Thoracic aorta (tissue), 2 donors: ENCODE data around the gene DOLPP1. TPM values are rescaled to one million over a fixed set of nuclear protein-coding genes. Genes with fewer than 3 reads are reported as not detected.
A peak's percentile ranks its signal among the peaks of the same experiment; 100 is the strongest.
"Not testable (repeated sequence)": the region's sequence is repeated elsewhere in the genome, so short reads cannot be mapped to it uniquely, and the experiment has no call there.

Experiments used
- ATAC-seq: fragments of 150-250 bp; one replicate; pipeline ENCODE4 v1.8.0; 2017; ENCODE audit warnings: low read depth; ENCODE audit not compliant: insufficient number of reproducible peaks, low FRiP score
- DNase-seq: peaks from one replicate; pipeline ENCODE4 v3.0.0-alpha.2; 2020; ENCODE audit warnings: low spot score
- H3K27ac ChIP-seq, 2 donors: fragments of 200-600 bp; sonication (generic); 1 replicate in 1 of 2; 2 replicates in 1 of 2; pipeline ENCODE4 v1.5.1; 2016; ENCODE audit warnings: mild to moderate bottlenecking in 2 of 2, moderate library complexity in 2 of 2
- H3K27me3 ChIP-seq: fragments of 200-600 bp; sonication (generic); replicated peaks from 2 replicates; pipeline ENCODE4 v1.6.0; 2016; ENCODE audit warnings: mild to moderate bottlenecking; ENCODE audit not compliant: insufficient read depth
- H3K36me3 ChIP-seq: fragments of 200-600 bp; sonication (generic); one replicate; pipeline ENCODE4 v1.5.1; 2016
- H3K4me1 ChIP-seq, 2 donors: fragments of 200-600 bp; sonication (generic); 1 replicate in 1 of 2; 2 replicates in 1 of 2; pipeline versions ENCODE4 v1.5.1 to v1.6.0; 2016; ENCODE audit warnings: low read depth in 2 of 2, mild to moderate bottlenecking in 1 of 2; ENCODE audit not compliant: control insufficient read depth in 1 of 2
- H3K4me3 ChIP-seq: fragments of 200-600 bp; sonication (generic); 2 replicates; pipeline ENCODE4 v1.5.1; 2016; ENCODE audit warnings: mild to moderate bottlenecking
- H3K9me3 ChIP-seq: fragments of 200-600 bp; sonication (generic); 2 replicates; pipeline ENCODE4 v1.5.1; 2016
- total RNA-seq, 2 donors: library from RNA; depleted of rRNA; stranded (reverse); fragments of >200 nt; gene quantifications; one replicate each; pipeline versions ENCODE4 v1.1.0 to v1.2.3, GENCODE V29; 2016
- TF ChIP-seq, protein P1 (sequence below): fragments of 200-600 bp; sonication (generic); IDR thresholded peaks from one replicate; pipeline ENCODE4 v1.5.1; 2019; ENCODE audit warnings: antibody characterized with exemption

DOLPP1 gene, protein sequence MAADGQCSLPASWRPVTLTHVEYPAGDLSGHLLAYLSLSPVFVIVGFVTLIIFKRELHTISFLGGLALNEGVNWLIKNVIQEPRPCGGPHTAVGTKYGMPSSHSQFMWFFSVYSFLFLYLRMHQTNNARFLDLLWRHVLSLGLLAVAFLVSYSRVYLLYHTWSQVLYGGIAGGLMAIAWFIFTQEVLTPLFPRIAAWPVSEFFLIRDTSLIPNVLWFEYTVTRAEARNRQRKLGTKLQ
- total RNA-seq, result 1 to 10 TPM; 3.4 to 9.7 TPM

DNA sequence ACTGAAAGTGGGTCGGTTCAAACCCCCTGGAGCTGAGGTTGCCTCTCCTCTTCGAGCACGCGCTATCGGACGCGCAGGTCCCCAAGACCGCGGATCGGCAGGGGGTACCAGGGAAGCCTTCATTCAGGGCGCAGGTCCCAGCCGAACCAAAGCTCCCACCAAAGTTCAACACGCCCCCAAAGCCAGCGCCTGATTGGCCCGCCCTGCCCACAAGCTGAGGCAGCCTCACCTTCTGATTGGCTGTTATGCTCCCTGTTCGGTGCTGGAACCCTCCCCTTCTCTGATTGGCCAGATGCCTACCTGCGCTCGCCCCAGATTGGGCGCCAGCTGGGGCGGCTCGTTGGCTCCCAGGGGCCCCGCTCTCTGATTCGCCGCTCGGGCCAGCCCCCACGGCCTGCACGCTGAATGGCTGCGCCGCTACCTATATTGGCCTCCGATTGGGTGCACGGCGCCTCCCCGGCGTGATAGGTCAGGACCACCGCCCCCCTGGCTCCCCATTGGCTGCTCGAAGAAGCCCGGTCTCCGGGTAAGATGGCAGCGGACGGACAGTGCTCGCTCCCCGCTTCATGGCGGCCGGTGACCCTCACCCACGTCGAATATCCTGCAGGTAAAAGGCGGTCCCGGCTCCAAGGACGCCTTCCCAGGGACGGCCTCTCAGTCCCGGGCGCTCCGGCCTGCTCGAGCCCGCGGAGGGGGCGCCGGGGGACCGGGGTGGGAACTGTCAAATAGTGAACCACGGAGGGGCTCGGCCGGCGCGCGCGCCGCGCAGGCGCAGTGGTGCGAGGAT is at the start of gene DOLPP1:
Gene DOLPP1, plus strand, starts transcription at position 511 of the 787 bp plus-strand sequence. Its CDS starts 21 bp downstream, at position 532.
- ATAC-seq (peak; percentile 94), DNase-seq (peak; percentile 98)
- TF ChIP-seq, protein P1, sequence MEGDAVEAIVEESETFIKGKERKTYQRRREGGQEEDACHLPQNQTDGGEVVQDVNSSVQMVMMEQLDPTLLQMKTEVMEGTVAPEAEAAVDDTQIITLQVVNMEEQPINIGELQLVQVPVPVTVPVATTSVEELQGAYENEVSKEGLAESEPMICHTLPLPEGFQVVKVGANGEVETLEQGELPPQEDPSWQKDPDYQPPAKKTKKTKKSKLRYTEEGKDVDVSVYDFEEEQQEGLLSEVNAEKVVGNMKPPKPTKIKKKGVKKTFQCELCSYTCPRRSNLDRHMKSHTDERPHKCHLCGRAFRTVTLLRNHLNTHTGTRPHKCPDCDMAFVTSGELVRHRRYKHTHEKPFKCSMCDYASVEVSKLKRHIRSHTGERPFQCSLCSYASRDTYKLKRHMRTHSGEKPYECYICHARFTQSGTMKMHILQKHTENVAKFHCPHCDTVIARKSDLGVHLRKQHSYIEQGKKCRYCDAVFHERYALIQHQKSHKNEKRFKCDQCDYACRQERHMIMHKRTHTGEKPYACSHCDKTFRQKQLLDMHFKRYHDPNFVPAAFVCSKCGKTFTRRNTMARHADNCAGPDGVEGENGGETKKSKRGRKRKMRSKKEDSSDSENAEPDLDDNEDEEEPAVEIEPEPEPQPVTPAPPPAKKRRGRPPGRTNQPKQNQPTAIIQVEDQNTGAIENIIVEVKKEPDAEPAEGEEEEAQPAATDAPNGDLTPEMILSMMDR, result no peak

DNA sequence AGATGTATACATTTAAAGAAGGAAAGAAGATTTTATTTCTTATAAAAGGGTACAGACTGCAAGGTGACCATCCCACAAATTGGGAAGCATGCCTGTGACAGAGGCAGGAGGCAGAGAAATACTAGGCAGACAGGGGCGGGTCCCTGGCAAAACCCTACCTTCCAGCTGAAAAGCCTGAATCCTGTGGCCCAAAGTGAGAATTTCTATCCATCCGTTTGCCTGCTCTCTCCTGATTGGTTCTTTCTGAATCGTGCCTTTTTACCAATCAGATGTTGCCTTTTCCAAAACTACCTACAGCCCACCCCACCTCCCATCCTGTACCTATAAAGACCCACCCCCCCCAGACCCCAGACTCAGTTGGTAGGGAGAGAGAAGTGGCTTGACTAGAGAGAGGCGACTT is 49.4 kb upstream of the DOLPP1 start:
- TF ChIP-seq, protein P1, result no peak
- Histone ChIP-seq H3K27me3 (no peaks in the 10 kb centered on the region), H3K27ac (no peak overlapping the region), H3K4me3 (no peak overlapping the region), H3K9me3 (no peaks in the 10 kb centered on the region), H3K4me1 (peaks cover 12 to 21% of the 10 kb centered on the region in 2 donors), H3K36me3 (no peaks in the 10 kb centered on the region)
- ATAC-seq (no peak), DNase-seq (no peak)

More for the DNA sequence above, at the start of gene DOLPP1:
- Histone ChIP-seq H3K4me3 (peak within 1 kb of the TSS; percentile 100), H3K27ac (peak within 1 kb of the TSS; percentile 42 to 72), H3K4me1 (peaks cover 7 to 18% of the 10 kb centered on the region in 2 donors), H3K9me3 (no peaks in the 10 kb centered on the region), H3K27me3 (no peaks in the 10 kb centered on the region), H3K36me3 (peaks cover 7% of the 10 kb centered on the region)

DNA sequence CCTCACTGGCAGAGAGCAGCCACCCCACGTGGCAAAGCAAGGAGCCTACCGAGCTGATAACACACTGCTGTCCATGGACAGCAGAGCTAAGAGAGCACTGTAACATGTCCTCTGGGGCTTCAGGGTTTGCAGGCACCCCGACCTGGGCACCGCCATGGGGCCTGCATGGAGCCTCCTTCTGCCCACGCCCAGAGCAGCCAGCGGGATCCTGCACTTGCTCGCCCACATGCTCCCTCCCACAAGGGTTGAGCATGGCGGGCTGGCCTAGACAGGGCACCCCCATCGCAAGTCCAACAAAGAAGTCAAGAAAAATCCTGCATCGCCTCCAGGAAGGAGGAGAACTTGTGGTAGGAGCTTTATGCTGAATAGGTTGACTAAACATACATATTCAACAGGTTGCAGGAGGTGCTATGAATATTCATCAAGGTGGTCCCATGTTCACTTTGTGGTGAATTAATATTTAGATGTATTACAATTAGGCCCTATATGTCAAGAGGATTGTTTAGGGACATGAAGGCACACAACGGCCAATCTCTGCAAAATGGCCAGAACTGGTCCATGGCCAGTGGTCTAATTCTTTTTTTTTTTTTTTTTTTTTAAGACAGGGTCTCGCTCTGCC is 48.3 kb upstream of the DOLPP1 start:
- Histone ChIP-seq H3K36me3 (no peaks in the 10 kb centered on the region), H3K4me3 (no peak overlapping the region), H3K27me3 (no peaks in the 10 kb centered on the region), H3K27ac (no peak overlapping the region), H3K4me1 (peaks cover 7 to 17% of the 10 kb centered on the region in 2 donors), H3K9me3 (no peaks in the 10 kb centered on the region)
- DNase-seq (no peak), ATAC-seq (no peak)
- TF ChIP-seq, protein P1, result no peak

DNA sequence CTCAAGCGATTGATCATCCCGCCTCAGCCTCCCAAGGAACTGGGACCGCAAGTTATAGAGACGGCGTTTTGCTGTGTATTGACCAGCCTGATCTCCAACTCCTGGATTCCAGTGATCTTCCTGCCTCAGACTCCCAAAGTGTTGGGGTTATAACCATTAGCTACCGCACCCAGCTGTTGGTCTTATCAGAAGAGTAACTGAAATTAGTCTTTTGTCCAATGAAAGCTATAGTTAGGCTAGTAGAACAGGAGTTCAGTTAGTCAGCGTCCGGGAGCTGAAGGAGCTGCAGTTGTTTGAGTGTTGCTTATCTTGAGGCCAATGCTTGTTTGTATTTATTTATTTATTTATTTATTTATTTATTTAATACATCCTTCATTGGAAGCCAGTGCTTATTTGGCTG is 47.7 kb upstream of the DOLPP1 start:
- H3K36me3 ChIP-seq, result no peaks in the 10 kb centered on the region
- no peak overlapping the region for H3K27ac ChIP-seq
- ATAC-seq, result no peak
- H3K9me3 ChIP-seq, result no peaks in the 10 kb centered on the region
- TF ChIP-seq, protein P1, result no peak
- H3K27me3 ChIP-seq, result no peaks in the 10 kb centered on the region
- H3K4me1 ChIP-seq, result peaks cover 13 to 23% of the 10 kb centered on the region in 2 donors
- DNase-seq, result no peak
- H3K4me3 ChIP-seq, result no peak overlapping the region

DNA sequence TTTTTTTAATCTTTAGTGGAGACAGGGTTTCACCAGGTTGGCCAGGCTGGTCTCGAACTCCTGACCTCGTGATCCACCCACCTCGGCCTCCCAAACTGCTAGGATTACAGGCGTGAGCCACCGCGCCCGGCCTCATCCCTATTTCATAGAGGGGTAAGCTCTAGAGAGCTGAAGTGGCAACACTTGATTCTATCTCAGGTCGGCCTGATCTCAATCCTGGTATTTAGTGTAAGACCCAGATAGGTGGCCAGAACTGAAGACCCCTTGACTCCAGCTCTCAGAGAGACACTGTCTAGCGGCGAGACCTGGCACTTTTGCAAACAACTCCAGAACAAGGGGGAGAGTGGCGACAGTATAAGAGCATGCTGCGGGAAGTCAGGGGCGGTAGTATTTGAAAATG is 45.1 kb upstream of the DOLPP1 start:
- peak overlapping the region; percentile 94 for H3K4me3 ChIP-seq
- H3K4me1 ChIP-seq, result peaks cover 16 to 21% of the 10 kb centered on the region in 2 donors
- ATAC-seq, DNase-seq, H3K27me3 ChIP-seq, H3K9me3 ChIP-seq, H3K36me3 ChIP-seq: not testable (repeated sequence)
- peak overlapping the region; percentile 14 to 65 for H3K27ac ChIP-seq
